ENCODE results near the gene CELSR1.

Gene CELSR1

GRCh38 chr22:46515208-46516111 is 22.0 kb downstream of the CELSR1 start:
- no peak for FAIRE-seq
- no peak for TF ChIP-seq POLR2AphosphoS5 (IDR thresholded peaks at IDR 0.05; ENCODE audit: low read depth, low read length)
- TF ChIP-seq TAF1 (IDR thresholded peaks at IDR 0.05; ENCODE audit: borderline replicate concordance, low read depth, low read length): no peak
- TF ChIP-seq POLR2A (IDR thresholded peaks at IDR 0.05; ENCODE audit: low read depth, low read length): no peak
- DNase-seq (ENCODE audit: insufficient read length): no peak

- FAIRE-seq (no peak), DNase-seq (ENCODE audit: insufficient read length) (no peak)
These were observed 22.7 kb downstream of the CELSR1 start for GRCh38 chr22:46514592-46515207.

GRCh38 chr22:46513908-46514550 is 23.4 kb downstream of the CELSR1 start:
- FAIRE-seq (no peak), DNase-seq (ENCODE audit: insufficient read length) (no peak)
- TF ChIP-seq TAF1 (IDR thresholded peaks at IDR 0.05; ENCODE audit: borderline replicate concordance, low read depth, low read length) (no peak), POLR2AphosphoS5 (IDR thresholded peaks at IDR 0.05; ENCODE audit: low read depth, low read length) (no peak), POLR2A (IDR thresholded peaks at IDR 0.05; ENCODE audit: low read depth, low read length) (no peak)

More at GRCh38 chr22:46514592-46515207, 22.7 kb downstream of the CELSR1 start:
- TF ChIP-seq POLR2A (IDR thresholded peaks at IDR 0.05; ENCODE audit: low read depth, low read length): no peak
- no peak for TF ChIP-seq TAF1 (IDR thresholded peaks at IDR 0.05; ENCODE audit: borderline replicate concordance, low read depth, low read length)
- no peak for TF ChIP-seq POLR2AphosphoS5 (IDR thresholded peaks at IDR 0.05; ENCODE audit: low read depth, low read length)

- DNase-seq (ENCODE audit: insufficient read length): no peak
- FAIRE-seq: no peak
- TF ChIP-seq TAF1 (IDR thresholded peaks at IDR 0.05; ENCODE audit: borderline replicate concordance, low read depth, low read length) (no peak), POLR2AphosphoS5 (IDR thresholded peaks at IDR 0.05; ENCODE audit: low read depth, low read length) (no peak), POLR2A (IDR thresholded peaks at IDR 0.05; ENCODE audit: low read depth, low read length) (no peak)
These were observed 24.7 kb downstream of the CELSR1 start for GRCh38 chr22:46512683-46513082.

- TF ChIP-seq POLR2A (IDR thresholded peaks at IDR 0.05; ENCODE audit: low read depth, low read length) (no peak), POLR2AphosphoS5 (IDR thresholded peaks at IDR 0.05; ENCODE audit: low read depth, low read length) (no peak), TAF1 (IDR thresholded peaks at IDR 0.05; ENCODE audit: borderline replicate concordance, low read depth, low read length) (no peak)
- no peak for FAIRE-seq
- no peak for DNase-seq (ENCODE audit: insufficient read length)
These were observed 25.4 kb downstream of the CELSR1 start for GRCh38 chr22:46512039-46512370.

- FAIRE-seq (no peak), DNase-seq (ENCODE audit: insufficient read length) (no peak)
- no peak for TF ChIP-seq POLR2AphosphoS5 (IDR thresholded peaks at IDR 0.05; ENCODE audit: low read depth, low read length)
- no peak for TF ChIP-seq POLR2A (IDR thresholded peaks at IDR 0.05; ENCODE audit: low read depth, low read length)
These were observed 26.0 kb downstream of the CELSR1 start for GRCh38 chr22:46511151-46512038.

- FAIRE-seq (no peak), DNase-seq (ENCODE audit: insufficient read length) (no peak)
- TF ChIP-seq POLR2AphosphoS5 (IDR thresholded peaks at IDR 0.05; ENCODE audit: low read depth, low read length) (no peak), POLR2A (IDR thresholded peaks at IDR 0.05; ENCODE audit: low read depth, low read length) (no peak), TAF1 (IDR thresholded peaks at IDR 0.05; ENCODE audit: borderline replicate concordance, low read depth, low read length) (no peak)
These were observed 27.9 kb downstream of the CELSR1 start for GRCh38 chr22:46509416-46510089.

- FAIRE-seq: no peak
- DNase-seq (ENCODE audit: insufficient read length): no peak
- TF ChIP-seq POLR2A (IDR thresholded peaks at IDR 0.05; ENCODE audit: low read depth, low read length): no peak
- no peak for TF ChIP-seq POLR2AphosphoS5 (IDR thresholded peaks at IDR 0.05; ENCODE audit: low read depth, low read length)
- no peak for TF ChIP-seq TAF1 (IDR thresholded peaks at IDR 0.05; ENCODE audit: borderline replicate concordance, low read depth, low read length)
These were observed 28.9 kb downstream of the CELSR1 start for GRCh38 chr22:46508491-46508999.

GRCh38 chr22:46507451-46508425 is 29.7 kb downstream of the CELSR1 start:
- DNase-seq (ENCODE audit: insufficient read length) (no peak), FAIRE-seq (no peak)
- TF ChIP-seq TAF1 (IDR thresholded peaks at IDR 0.05; ENCODE audit: borderline replicate concordance, low read depth, low read length) (no peak), POLR2AphosphoS5 (IDR thresholded peaks at IDR 0.05; ENCODE audit: low read depth, low read length) (no peak)

All from GM12892 (cell line).